Right renal cortex interstitium (tissue), 3 donors: ENCODE results near the gene OR9Q2. TPM values are rescaled to one million over a fixed set of nuclear protein-coding genes. Genes with fewer than 3 reads are reported as not detected.

ENCODE experiments used
- polyA plus RNA-seq, 3 donors: library from polyadenylated mRNA; unstranded; fragments of 120-200 nt; gene quantifications; one replicate each; pipeline ENCODE4 v1.2.1, GENCODE V29; 2013; ENCODE audit not compliant: insufficient read length in 3 of 3

Gene OR9Q2
- polyA plus RNA-seq, 3 donors: not detected

Other genes with a start within 250 kb of the OR9Q2 start
- not detected for gene OR9Q1, start 165.2 kb upstream of the OR9Q2 start, polyA plus RNA-seq
- not detected for gene OR6Q1, start 158.1 kb upstream of the OR9Q2 start, polyA plus RNA-seq
- not detected for gene OR9I1, start 63.5 kb upstream of the OR9Q2 start, polyA plus RNA-seq
- gene OR1S2, start 15.1 kb downstream of the OR9Q2 start, polyA plus RNA-seq: not detected
- gene OR1S1, start 23.6 kb downstream of the OR9Q2 start, polyA plus RNA-seq: not detected
- not detected for gene OR10Q1, start 39.8 kb downstream of the OR9Q2 start, polyA plus RNA-seq
- gene OR10W1, start 79.2 kb downstream of the OR9Q2 start, polyA plus RNA-seq: not detected
- not detected for gene OR5B17, start 170.0 kb downstream of the OR9Q2 start, polyA plus RNA-seq
- gene OR5B3, start 217.8 kb downstream of the OR9Q2 start, polyA plus RNA-seq: not detected
- gene OR5B2, start 239.1 kb downstream of the OR9Q2 start, polyA plus RNA-seq: not detected